Type B pancreatic cell (in vitro differentiated cells): ENCODE results near the gene IL20RB. TPM values are rescaled to one million over a fixed set of nuclear protein-coding genes. Genes with fewer than 3 reads are reported as not detected.
"Not testable (repeated sequence)": the region's sequence is repeated elsewhere in the genome, so short reads cannot be mapped to it uniquely, and the experiment has no call there.

Source experiments
- DNase-seq: peaks from one replicate; pipeline ENCODE4 v3.0.0; 2021; ENCODE audit warnings: mixed read lengths; ENCODE audit not compliant: unreplicated experiment; ENCODE audit errors: extremely low spot score
- H3K27ac Mint-ChIP-seq: 2 replicates; pipeline ENCODE4 v1.8.0; 2021; ENCODE audit warnings: mild to moderate bottlenecking, mixed read lengths
- H3K27me3 Mint-ChIP-seq: 2 replicates; pipeline ENCODE4 v1.8.0; 2021; ENCODE audit warnings: mixed read lengths
- H3K36me3 Mint-ChIP-seq: 2 replicates; pipeline ENCODE4 v1.8.0; 2021; ENCODE audit warnings: mixed read lengths
- H3K4me1 Mint-ChIP-seq: one replicate; pipeline ENCODE4 v1.8.0; 2021; ENCODE audit warnings: mixed read lengths; ENCODE audit not compliant: unreplicated experiment
- H3K4me3 Mint-ChIP-seq: 2 replicates; pipeline ENCODE4 v1.8.0; 2021; ENCODE audit warnings: mild to moderate bottlenecking, mixed read lengths
- H3K9me3 Mint-ChIP-seq: 2 replicates; pipeline ENCODE4 v1.8.0; 2021; ENCODE audit warnings: mixed read lengths
- CTCF ChIP-seq: fragments of 200-600 bp; sonication (generic); conservative IDR thresholded peaks from 2 replicates; pipeline ENCODE4 v1.5.0; 2021; ENCODE audit warnings: antibody characterized with exemption, mild to moderate bottlenecking
- total RNA-seq: library from RNA; stranded (reverse); gene quantifications from 2 replicates; pipeline ENCODE4 v1.2.1, GENCODE V29; 2021; ENCODE audit warnings: low replicate concordance

IL20RB gene
- total RNA-seq, 1 donor from 2014 or later = 0.56 TPM

DNA sequence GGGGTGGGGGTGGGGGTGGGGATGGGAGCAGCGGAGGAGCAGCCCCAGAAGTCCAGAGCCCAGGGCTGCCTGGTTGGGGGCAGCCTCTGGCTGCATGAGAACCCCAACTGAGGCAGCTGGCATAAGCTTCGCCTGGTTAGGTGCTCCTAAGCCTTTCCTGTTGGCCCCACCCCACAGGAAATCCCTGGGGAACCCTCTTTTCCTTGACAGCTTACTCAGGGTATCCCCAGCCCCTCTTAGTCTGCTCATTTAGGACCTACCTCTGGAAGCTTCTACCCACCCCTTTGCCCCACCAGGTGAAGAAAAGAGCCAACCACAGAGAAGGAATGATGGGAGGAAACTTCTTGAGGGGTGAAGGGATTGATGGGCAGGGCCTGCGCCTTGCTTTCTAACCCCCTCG, 53.4 kb downstream of the IL20RB start:
- H3K9me3 Mint-ChIP-seq = no peaks in the 10 kb centered on the region
- DNase-seq = no peak
- peaks cover 3% of the 10 kb centered on the region for H3K27me3 Mint-ChIP-seq
- H3K4me1 Mint-ChIP-seq = peaks cover 19% of the 10 kb centered on the region
- TF ChIP-seq CTCF = no peak
- H3K4me3 Mint-ChIP-seq = no peak overlapping the region
- no peaks in the 10 kb centered on the region for H3K36me3 Mint-ChIP-seq
- H3K27ac Mint-ChIP-seq = no peak overlapping the region

DNA sequence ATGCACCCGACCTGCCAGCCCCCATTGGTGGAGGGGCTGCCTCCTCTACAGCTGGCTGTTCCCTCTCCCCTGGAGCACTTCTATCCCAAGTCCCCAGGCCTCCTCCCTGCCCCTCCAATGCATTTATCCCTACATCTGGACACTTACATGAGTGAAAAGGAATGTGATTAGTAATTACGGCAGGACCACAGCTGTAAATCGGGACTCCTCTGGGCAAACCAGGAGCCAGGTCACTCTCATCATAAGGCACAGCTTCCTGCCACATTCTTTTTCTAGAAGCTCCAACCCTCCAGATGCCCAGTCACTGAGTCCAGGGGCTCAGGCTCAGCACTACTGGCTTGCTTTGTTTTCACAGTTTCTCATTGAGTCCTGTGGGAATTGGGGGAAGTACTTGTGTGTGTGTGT, 54.3 kb downstream of the IL20RB start:
- Mint-ChIP-seq H3K27ac (no peak overlapping the region), H3K4me3 (no peak overlapping the region), H3K36me3 (no peaks in the 10 kb centered on the region), H3K27me3 (peaks cover 3% of the 10 kb centered on the region), H3K9me3 (no peaks in the 10 kb centered on the region), H3K4me1 (peaks cover 19% of the 10 kb centered on the region)
- no peak for TF ChIP-seq CTCF
- DNase-seq = no peak

DNA sequence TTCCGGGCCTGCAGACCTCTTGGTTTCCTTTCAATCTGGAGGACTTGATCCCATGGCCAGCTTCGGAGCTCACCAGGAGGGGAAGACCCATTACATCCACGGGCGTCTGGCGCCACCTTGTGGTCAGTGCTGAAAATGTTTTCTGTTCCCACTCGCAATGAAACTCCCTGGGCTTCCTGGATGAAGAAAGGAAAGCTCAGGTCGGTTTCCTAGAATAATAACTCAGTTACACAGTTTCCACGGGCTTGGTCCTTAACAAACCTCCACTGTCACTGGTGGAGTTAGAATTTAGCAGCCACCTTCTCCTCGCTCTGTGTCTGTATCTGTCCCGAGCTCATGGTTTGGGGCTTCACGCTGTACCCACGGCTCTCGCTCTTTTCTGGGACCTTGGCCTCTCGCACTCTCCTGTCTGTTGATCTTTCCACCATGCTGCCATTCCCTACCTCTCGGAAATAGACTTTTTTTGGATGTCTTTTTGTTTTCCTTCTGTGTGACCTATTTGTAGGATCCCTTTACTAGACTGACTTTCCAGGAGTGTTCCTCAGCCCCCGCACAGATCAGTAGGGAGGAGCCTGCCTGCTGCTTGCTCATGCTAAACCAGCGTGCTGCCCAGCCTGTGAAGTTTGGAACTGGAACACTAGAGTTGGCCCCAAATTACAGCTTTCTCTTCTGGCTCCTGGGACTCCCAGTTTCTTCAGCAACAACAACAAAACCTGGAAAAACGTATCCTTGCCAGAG, 56.3 kb downstream of the IL20RB start:
- H3K27me3 Mint-ChIP-seq = peaks cover 3% of the 10 kb centered on the region
- H3K4me1 Mint-ChIP-seq = peaks cover 15% of the 10 kb centered on the region
- peak overlapping the region; percentile 58 for H3K4me3 Mint-ChIP-seq
- H3K9me3 Mint-ChIP-seq = no peaks in the 10 kb centered on the region
- H3K27ac Mint-ChIP-seq = peak overlapping the region; percentile 19
- TF ChIP-seq CTCF = peak; percentile 97
- H3K36me3 Mint-ChIP-seq = no peaks in the 10 kb centered on the region
- peak; percentile 90 for DNase-seq

DNA sequence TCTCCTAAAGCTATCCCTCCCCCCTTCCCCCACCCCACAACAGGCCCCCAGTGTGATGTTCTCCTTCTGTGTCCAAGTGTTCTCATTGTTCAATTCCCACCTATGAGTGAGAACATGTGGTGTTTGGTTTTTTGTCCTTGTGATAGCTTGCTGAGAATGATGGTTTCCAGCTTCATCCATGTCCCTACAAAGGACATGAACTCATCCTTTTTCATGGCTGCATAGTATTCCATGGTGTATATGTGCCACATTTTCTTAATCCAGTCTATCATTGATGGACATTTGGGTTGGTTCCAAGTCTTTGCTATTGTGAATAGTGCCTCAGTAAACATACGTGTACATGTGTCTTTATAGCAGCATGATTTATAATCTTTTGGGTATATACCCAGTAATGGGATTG, 59.5 kb downstream of the IL20RB start:
- H3K9me3 Mint-ChIP-seq, H3K4me3 Mint-ChIP-seq, H3K36me3 Mint-ChIP-seq, H3K27me3 Mint-ChIP-seq, DNase-seq, H3K4me1 Mint-ChIP-seq, H3K27ac Mint-ChIP-seq: not testable (repeated sequence)

- no peak overlapping the region for H3K4me3 Mint-ChIP-seq
- H3K27ac Mint-ChIP-seq = no peak overlapping the region
- no peaks in the 10 kb centered on the region for H3K36me3 Mint-ChIP-seq
- H3K27me3 Mint-ChIP-seq = no peaks in the 10 kb centered on the region
- no peaks in the 10 kb centered on the region for H3K9me3 Mint-ChIP-seq
- no peak for TF ChIP-seq CTCF
- no peaks in the 10 kb centered on the region for H3K4me1 Mint-ChIP-seq
- no peak for DNase-seq
Measured at GRCh38 chr3:137020315-137020714, 62.5 kb downstream of the IL20RB start.

GRCh38 chr3:137020888-137021287, 63.1 kb downstream of the IL20RB start:
- H3K4me1 Mint-ChIP-seq = no peaks in the 10 kb centered on the region
- no peaks in the 10 kb centered on the region for H3K36me3 Mint-ChIP-seq
- no peak overlapping the region for H3K4me3 Mint-ChIP-seq
- no peaks in the 10 kb centered on the region for H3K9me3 Mint-ChIP-seq
- DNase-seq = no peak
- no peak overlapping the region for H3K27ac Mint-ChIP-seq
- no peaks in the 10 kb centered on the region for H3K27me3 Mint-ChIP-seq
- no peak for TF ChIP-seq CTCF
